Measurements from ENCODE around the gene PARVB.

DNA sequence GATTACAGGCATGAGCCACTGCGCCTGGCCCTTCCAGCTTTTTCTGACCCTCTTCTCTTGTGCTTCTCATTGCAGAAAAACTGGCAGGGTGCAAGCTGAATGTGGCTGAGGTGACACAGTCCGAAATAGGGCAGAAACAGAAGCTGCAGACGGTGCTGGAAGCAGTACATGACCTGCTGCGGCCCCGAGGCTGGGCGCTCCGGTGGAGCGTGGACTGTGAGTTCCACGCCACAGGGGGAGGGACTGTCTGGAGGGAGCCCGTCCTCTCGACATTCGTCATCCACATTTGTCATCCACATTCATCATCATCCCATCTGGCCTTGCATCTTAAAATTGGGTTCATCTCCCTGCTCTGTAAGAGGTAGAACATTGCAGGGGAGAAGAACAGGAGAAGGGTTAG, 107.3 kb downstream of the PARVB start:
- TF ChIP-seq EZH2 (IDR thresholded peaks at IDR 0.05; ENCODE audit: borderline replicate concordance, low read depth, low read length) (no peak), RAD51 (IDR thresholded peaks at IDR 0.05; ENCODE audit: borderline replicate concordance, low read depth) (no peak), BRF1 (IDR thresholded peaks at IDR 0.05; ENCODE audit: borderline replicate concordance, extremely low read depth, insufficient read length) (no peak), RAD21 (CRISPR knock-in tag; conservative IDR thresholded peaks at IDR 0.05 in 1 of 2, IDR thresholded peaks at IDR 0.05 in 1 of 2) (no peak), ZNF212 (CRISPR knock-in tag; IDR thresholded peaks at IDR 0.05) (no peak), ERF (CRISPR knock-in tag; IDR thresholded peaks at IDR 0.05) (no peak), KAT7 (CRISPR knock-in tag; IDR thresholded peaks at IDR 0.05; ENCODE audit: borderline replicate concordance) (no peak), CHCHD3 (CRISPR knock-in tag; IDR thresholded peaks at IDR 0.05) (no peak), SMC3 (conservative IDR thresholded peaks at IDR 0.05; ENCODE audit: insufficient read depth, low read depth, low read length) (no peak), ZNF174 (CRISPR knock-in tag; IDR thresholded peaks at IDR 0.05) (no peak), CTCF (IDR thresholded peaks at IDR 0.05 in 2 of 3, conservative IDR thresholded peaks at IDR 0.05 in 1 of 3; ENCODE audit: insufficient read depth in 2 of 3, low read depth in 1 of 3, low read length in 3 of 3) (no peak), YY1 (IDR thresholded peaks at IDR 0.05; ENCODE audit: borderline replicate concordance in 1 of 3, control insufficient read depth in 1 of 3, extremely low read depth in 1 of 3, insufficient read depth in 3 of 3, insufficient read length in 1 of 3, insufficient replicate concordance in 2 of 3, low read depth in 1 of 3, low read length in 2 of 3) (no peak), CREB1 (IDR thresholded peaks at IDR 0.05) (no peak), CREB1 (CRISPR knock-in tag; IDR thresholded peaks at IDR 0.05) (no peak), ZNF354B (CRISPR knock-in tag; IDR thresholded peaks at IDR 0.05) (no peak)
